NCI-H1436 (cell line): ENCODE data around the gene EIF4A2.

ENCODE experiments used
- DNase-seq: peaks from one replicate; lab custom pipeline; 2025; lab: John Stamatoyannopoulos, UW

Gene EIF4A2

DNA sequence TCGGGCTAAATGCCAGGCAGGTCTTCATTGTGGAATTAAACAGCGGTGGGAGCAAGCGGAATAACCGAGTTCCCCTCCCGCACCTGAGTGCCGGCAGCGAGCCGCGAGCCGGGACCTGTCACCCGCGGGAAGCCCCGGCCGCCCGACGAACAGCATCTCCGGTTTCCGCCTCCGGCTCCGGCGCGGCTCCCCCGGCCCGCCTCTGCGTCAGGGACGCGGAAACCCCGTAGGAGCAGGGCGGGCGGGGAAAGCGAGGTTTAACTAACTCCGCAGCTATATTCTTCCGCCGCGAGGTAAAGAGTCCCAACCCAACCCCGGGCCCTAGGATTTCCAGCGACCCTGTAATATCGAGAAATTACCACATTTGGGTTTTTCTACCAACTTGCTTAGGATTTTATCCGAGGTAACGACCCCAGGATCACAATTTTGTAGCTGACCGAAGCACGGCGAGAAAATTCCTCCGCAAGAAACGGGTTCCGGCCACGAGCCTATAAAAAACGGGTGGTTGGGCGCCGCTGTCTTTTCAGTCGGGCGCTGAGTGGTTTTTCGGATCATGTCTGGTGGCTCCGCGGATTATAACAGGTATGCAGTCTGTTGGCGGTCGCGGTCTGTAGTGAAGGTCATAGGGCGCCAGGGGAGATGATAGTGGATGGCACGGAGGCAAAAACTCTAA, at the start of gene EIF4A2:
EIF4A2 (plus strand) TSS at position 520 of the 673 bp plus-strand sequence; CDS start at position 554, 34 bp downstream.
- DNase-seq: peak; percentile 92

DNA sequence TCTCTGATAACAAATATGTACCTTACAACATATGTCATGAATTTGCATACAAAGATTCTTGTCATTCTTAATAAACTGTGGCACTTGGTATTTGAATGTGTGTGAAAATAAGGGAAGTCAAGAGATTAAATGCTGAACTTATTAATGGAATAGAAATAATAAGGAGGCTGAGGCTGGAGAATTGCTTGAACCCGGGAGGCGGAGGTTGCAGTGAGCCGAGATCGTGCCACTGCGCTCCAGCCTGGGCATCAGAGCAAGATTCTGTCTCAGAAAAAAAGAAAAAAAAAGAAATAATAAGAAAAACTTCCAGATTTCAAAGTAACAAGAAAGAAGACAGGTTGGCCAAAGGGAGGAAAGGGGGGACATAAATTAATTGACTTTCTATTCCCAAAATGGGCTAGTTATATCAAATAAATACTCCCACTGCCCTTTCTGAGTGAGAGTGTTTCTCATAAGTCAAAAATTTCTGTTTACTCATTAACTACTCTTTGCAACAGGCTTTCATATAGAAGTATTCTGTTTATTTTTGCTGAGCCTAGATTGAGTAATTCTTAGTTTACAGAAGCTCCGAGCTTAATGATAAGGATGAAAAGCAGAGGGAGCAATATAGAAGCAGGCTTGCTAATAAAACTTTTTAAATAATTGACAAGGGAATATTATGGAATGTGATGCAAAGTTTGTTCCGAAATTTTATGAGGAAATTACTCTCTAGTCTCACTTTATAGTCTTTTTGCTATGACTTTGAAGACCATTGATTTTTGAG, 40.6 kb upstream of the EIF4A2 start:
- DNase-seq: no peak

- no peak for DNase-seq
Observed at GRCh38 chr3:186743666-186744065, 39.7 kb upstream of the EIF4A2 start.

- DNase-seq: no peak
Observed at GRCh38 chr3:186746008-186746407, 37.4 kb upstream of the EIF4A2 start.

- no peak for DNase-seq
Observed at GRCh38 chr3:186750316-186750715, 33.1 kb upstream of the EIF4A2 start.

DNA sequence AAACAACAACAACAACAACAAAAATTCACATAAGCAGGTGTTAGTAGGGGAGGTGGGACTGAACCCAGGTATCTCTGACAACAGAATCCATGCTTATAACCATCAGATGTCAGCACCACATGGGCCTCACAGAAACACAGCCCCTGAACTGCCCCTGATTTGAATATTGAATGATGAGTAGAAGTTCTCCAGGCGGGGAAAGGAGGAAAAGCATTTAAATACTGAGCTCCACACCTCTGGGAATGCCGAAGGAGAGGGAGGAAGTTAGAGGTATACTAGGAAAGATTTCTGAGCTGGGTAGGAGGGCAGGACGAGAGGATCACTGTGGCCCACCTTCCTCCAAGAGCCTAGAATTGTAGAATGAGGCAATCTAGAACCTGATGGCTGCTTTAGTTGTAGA, 31.9 kb upstream of the EIF4A2 start:
- DNase-seq: no peak

- DNase-seq: no peak
Observed at GRCh38 chr3:186754006-186754405, 29.4 kb upstream of the EIF4A2 start.

DNA sequence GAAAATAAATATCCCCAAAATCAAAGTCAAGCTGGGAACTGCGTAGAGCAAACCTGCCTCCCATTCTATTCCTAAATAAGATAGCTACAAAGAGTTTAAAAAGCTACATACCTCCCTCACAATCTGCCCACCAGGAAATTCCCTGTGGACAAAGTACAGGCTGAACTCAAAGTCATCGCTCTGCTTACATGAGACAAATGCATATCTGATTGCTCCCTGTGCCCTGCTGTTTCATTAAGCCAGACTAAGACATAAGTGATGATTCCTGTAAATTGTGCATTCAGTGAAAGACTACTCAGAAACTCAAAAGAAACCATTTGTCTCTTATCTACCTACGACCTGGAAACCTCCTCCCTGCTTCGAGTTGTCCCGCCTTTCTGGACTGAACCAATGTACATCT, 28.5 kb upstream of the EIF4A2 start:
- DNase-seq: no peak

- DNase-seq: no peak
Observed at GRCh38 chr3:186757214-186757613, 26.2 kb upstream of the EIF4A2 start.

DNA sequence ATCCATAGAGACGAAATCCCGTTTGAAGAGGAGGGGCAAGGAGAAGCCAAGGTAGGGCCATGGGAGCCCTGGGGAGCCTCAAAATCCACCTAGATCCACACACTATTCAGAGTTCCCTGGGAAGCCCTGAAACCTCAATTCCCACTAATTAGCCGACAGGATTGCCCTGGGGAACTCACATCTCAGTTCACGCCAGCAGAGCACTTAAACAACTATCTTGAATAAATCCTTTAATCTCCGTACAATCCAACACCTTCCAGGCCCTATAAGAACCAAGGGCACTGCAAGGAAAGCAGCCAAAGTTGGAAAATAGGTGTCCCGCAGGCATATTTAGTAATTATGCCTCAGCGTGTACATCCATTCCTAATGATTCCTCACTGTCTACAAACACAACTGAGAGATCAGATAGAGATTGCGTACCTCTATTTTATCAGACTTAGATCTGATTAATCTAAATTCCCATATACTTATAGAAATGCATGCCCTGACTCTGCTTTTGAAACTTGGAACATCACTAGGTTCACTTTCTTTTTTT, 25.6 kb upstream of the EIF4A2 start:
- no peak for DNase-seq

- no peak for DNase-seq
Observed at GRCh38 chr3:186759231-186759930, 24.0 kb upstream of the EIF4A2 start.

DNA sequence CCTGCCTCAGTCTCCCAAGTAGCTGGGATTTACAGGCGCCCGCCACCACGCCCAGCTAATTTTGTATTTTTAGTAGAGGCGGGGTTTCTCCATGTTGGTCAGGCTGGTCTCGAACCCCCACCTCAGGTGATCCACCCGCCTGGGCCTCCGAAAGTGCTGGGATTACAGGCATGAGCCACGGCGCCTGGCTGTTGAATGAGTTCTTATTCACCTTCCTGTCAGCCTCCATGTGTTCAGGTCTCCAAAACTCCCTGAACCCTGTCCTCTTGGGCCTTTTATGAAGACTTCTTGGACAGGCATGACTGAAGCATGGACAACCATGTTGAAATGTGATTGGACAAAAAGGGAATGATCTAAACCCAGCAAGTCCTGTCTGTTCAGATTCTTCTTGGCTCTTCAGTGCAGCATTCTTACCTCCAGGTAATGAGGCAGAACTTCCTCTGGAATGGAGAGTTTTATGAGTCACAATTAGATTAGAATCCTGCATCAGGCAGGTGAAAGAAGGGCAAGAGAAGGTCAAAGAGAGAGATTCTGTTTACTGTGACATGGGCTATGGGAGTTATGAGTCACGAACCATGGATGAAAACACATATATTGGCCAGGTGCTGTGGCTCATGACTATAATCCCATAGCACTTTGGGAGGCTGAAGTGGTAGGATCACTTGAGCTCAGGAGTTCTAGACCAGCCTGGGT, 23.1 kb upstream of the EIF4A2 start:
- no peak for DNase-seq

DNA sequence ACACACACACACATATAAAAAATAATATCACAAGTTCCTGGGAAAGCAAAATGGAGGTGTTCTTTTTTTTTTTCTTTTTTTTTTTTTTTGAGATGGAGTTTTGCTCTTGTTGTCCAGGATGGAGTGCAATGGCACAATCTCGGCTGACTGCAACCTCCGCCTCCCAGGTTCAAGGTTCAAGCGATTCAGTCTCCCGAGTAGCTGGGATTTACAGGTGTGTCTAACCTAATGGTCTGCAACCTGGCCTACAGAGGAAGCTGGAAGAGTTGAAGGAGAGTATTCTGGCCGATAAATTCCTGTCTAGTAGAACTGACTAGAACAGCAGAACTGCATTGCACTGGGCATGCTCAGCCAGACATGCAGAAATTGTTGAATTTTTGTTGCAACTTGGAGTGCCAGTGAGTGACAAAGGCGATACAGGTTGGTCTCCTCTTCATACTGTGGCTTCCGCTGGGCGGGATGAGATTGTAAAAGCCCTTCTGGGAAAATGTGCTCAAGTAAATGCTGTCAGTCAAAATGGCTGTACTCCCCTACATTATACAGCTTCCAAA, 22.4 kb upstream of the EIF4A2 start:
- no peak for DNase-seq

- DNase-seq: no peak
Observed at GRCh38 chr3:186772281-186772694, 11.1 kb upstream of the EIF4A2 start.

- no peak for DNase-seq
Observed at GRCh38 chr3:186772701-186773417, 10.5 kb upstream of the EIF4A2 start.

- DNase-seq: no peak
Observed at GRCh38 chr3:186775999-186776398, 7.4 kb upstream of the EIF4A2 start.

DNA sequence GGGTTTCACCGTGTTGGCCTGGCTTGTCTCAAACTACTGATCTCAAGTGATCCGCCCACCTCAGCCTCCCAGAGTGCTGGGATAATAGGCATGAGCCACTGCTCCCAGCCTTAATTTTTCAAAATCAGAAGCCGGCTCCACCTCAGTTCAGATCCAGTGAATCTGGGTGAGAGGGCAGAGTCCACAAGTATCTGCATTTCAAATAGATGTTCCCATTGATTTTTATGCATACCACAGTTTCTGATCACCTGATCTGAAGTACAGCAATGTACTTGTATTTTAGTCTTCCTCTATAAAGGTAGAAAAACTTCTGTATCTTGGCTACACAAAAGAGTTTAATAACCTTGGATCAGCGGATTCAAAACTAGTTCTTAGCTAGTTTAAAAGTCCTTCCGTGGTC, 4.2 kb upstream of the EIF4A2 start:
- DNase-seq: no peak

DNA sequence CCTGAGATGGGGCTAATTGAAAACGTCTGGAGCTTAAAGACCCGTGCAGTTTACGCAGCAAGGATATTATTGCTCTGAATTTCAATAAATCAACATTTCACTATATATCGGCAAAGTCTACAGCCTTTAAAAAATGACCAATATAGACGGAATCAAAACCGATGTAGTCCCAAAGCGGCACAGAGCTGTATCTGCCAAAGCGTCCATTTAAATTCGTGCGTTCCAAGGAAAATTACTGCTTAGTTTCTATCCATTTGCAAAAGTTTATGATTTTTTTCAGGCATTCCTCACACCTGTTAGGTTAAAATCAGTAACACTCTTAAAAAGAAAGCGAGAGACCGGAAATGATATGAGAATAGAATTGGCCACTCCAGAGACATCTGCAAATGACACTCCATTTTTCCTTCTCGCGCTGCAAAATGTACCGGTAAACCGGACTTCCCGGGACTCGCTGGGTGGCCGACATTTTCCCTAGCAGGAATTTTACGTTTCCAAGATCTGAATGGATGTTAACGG, 777 bp upstream of the EIF4A2 start:
- DNase-seq: no peak

DNA sequence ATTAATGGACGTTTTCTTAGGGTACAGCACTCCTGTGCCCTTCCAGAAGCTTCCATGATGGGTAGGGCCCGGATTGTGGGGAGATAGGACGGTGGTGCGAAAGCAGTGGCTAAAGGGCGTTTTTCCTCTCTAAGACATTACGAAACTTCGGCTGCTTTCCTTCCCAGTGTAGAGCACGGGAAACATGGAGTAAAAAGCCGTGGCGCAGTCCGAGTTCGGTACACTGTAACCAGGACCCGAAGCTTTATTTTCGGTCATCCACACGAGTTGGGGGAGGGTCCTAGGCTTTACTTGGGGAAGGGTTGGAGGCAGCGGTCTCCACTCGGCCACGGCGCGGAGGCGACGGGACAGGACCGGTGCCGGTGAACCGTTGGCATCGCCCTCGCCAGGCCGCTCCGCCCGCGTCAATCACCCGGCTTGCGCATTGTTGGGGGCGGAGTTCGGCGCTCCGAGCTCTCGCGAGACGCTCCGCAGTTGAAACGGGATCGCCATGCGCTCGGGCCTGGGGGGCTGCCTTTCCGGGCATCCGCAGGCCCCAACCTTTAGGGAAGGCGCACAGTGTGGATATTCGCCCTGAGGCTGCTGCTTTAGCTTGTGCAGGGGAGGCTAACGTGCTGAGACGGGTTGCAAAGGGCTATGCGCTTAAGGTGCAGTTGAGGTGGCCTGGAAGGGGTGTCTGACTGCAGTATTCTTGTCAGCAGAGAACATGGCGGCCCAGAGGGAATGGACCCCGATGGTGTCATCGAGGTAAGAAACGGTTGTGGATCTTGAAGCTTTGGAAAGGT, 546 bp downstream of the EIF4A2 start:
- peak; percentile 79 for DNase-seq
